ENCODE data around the gene SCN5A. TPM values are rescaled to one million over a fixed set of nuclear protein-coding genes. Genes with fewer than 3 reads are reported as not detected.

The SCN5A gene
- total RNA-seq, 1 experiment from 2014 or later = not detected

- Mint-ChIP-seq H3K4me1 (ENCODE audit: insufficient read depth, unreplicated experiment) (no peaks in the 10 kb centered on the region), H3K9me3 (ENCODE audit: unreplicated experiment) (peaks cover 13% of the 10 kb centered on the region), H3K27me3 (ENCODE audit: insufficient read depth, unreplicated experiment) (no peaks in the 10 kb centered on the region), H3K4me3 (ENCODE audit: unreplicated experiment) (no peak overlapping the region), H3K27ac (ENCODE audit: low read depth, unreplicated experiment) (no peak overlapping the region), H3K36me3 (ENCODE audit: insufficient read depth, unreplicated experiment) (peaks cover 5% of the 10 kb centered on the region)
- BruUV-seq (replicated peaks) = no TSS peak
- CTCF ChIA-PET = interaction anchor here (1.2 to 1.5 kb wide), 2 partner anchors 14 to 122 kb away, joined by 3 read pairs; no protein-coding TSS in a partner anchor
- POLR2A ChIA-PET = no interaction called here
- TF ChIP-seq CTCF (IDR thresholded peaks at IDR 0.05; ENCODE audit: unreplicated experiment) = no peak
- intact Hi-C loops (cut with micrococcal nuclease) = no loop called here
- DNase-seq (ENCODE audit: unreplicated experiment) = no peak
These were observed 114.9 kb downstream of the SCN5A start for GRCh38 chr3:38534604-38535003.

- H3K36me3 Mint-ChIP-seq (ENCODE audit: insufficient read depth, unreplicated experiment) = peaks cover 8% of the 10 kb centered on the region
- H3K4me3 Mint-ChIP-seq (ENCODE audit: unreplicated experiment) = no peak overlapping the region
- POLR2A ChIA-PET = no interaction called here
- no peak for DNase-seq (ENCODE audit: unreplicated experiment)
- H3K4me1 Mint-ChIP-seq (ENCODE audit: insufficient read depth, unreplicated experiment) = no peaks in the 10 kb centered on the region
- no peak for TF ChIP-seq CTCF (IDR thresholded peaks at IDR 0.05; ENCODE audit: unreplicated experiment)
- H3K27me3 Mint-ChIP-seq (ENCODE audit: insufficient read depth, unreplicated experiment) = no peaks in the 10 kb centered on the region
- CTCF ChIA-PET = interaction anchor here (0.6 to 1.5 kb wide), 4 partner anchors 13 to 192 kb away, joined by 3 read pairs; no protein-coding TSS in a partner anchor
- intact Hi-C loops (cut with micrococcal nuclease) = no loop called here
- H3K9me3 Mint-ChIP-seq (ENCODE audit: unreplicated experiment) = peaks cover 13% of the 10 kb centered on the region
- H3K27ac Mint-ChIP-seq (ENCODE audit: low read depth, unreplicated experiment) = no peak overlapping the region
- BruUV-seq (replicated peaks) = no TSS peak
These were observed 115.3 kb downstream of the SCN5A start for GRCh38 chr3:38534180-38534579.

- H3K9me3 Mint-ChIP-seq (ENCODE audit: unreplicated experiment) = peaks cover 13% of the 10 kb centered on the region
- intact Hi-C loops (cut with micrococcal nuclease) = no loop called here
- no TSS peak for BruUV-seq (replicated peaks)
- ChIA-PET POLR2A (no interaction called here), CTCF (interaction anchor here (0.6 to 3.0 kb wide), 4 partner anchors 12 to 192 kb away, joined by 3 to 14 read pairs (median 3); no protein-coding TSS in a partner anchor)
- H3K27me3 Mint-ChIP-seq (ENCODE audit: insufficient read depth, unreplicated experiment) = no peaks in the 10 kb centered on the region
- H3K27ac Mint-ChIP-seq (ENCODE audit: low read depth, unreplicated experiment) = no peak overlapping the region
- H3K4me3 Mint-ChIP-seq (ENCODE audit: unreplicated experiment) = no peak overlapping the region
- H3K36me3 Mint-ChIP-seq (ENCODE audit: insufficient read depth, unreplicated experiment) = peaks cover 8% of the 10 kb centered on the region
- no peak for DNase-seq (ENCODE audit: unreplicated experiment)
- TF ChIP-seq CTCF (IDR thresholded peaks at IDR 0.05; ENCODE audit: unreplicated experiment) = no peak
- H3K4me1 Mint-ChIP-seq (ENCODE audit: insufficient read depth, unreplicated experiment) = no peaks in the 10 kb centered on the region
These were observed 116.1 kb downstream of the SCN5A start for GRCh38 chr3:38533285-38533976.

GRCh38 chr3:38532529-38532928, 117.0 kb downstream of the SCN5A start:
- Mint-ChIP-seq H3K36me3 (ENCODE audit: insufficient read depth, unreplicated experiment) (peaks cover 8% of the 10 kb centered on the region), H3K9me3 (ENCODE audit: unreplicated experiment) (peaks cover 13% of the 10 kb centered on the region), H3K4me3 (ENCODE audit: unreplicated experiment) (no peak overlapping the region), H3K4me1 (ENCODE audit: insufficient read depth, unreplicated experiment) (no peaks in the 10 kb centered on the region), H3K27me3 (ENCODE audit: insufficient read depth, unreplicated experiment) (no peaks in the 10 kb centered on the region), H3K27ac (ENCODE audit: low read depth, unreplicated experiment) (no peak overlapping the region)
- intact Hi-C loops (cut with micrococcal nuclease) = no loop called here
- no peak for TF ChIP-seq CTCF (IDR thresholded peaks at IDR 0.05; ENCODE audit: unreplicated experiment)
- DNase-seq (ENCODE audit: unreplicated experiment) = no peak
- CTCF ChIA-PET = interaction anchor here (0.8 to 3.0 kb wide), 3 partner anchors 11 to 122 kb away, joined by 3 to 14 read pairs (median 5); no protein-coding TSS in a partner anchor
- POLR2A ChIA-PET = no interaction called here
- no TSS peak for BruUV-seq (replicated peaks)

All from MCF 10A (cell line).